GM04503 (cell line): ENCODE results near the gene EOGT.

Experiments
- DNase-seq: peaks from one replicate; pipeline ENCODE4 v3.0.0-alpha.2; 2012; ENCODE audit warnings: low read depth

EOGT gene

GRCh38 chr3:69009559-69010410 is 3.7 kb downstream of the EOGT start:
- peak; percentile 93 for DNase-seq

DNA sequence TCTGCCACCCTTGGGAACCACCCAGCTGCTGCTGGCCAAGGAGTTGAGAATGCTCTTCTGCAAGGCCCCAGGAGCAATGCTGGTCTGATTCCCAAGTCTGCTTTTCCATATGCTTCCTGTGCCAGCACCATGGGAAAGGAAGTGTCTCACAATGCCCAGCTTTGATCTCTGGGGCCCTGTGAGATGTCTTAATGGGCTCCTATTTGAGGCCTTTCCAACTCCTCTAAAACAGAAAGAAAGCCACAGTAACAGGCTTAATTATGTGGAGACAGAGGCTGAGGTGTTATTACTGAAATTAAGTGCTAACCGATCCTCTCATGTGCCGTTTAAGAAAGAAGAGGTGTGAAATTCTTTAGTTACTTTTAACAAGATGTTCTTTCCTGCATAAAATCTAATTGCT is 4.5 kb downstream of the EOGT start:
- peak; percentile 19 for DNase-seq

DNA sequence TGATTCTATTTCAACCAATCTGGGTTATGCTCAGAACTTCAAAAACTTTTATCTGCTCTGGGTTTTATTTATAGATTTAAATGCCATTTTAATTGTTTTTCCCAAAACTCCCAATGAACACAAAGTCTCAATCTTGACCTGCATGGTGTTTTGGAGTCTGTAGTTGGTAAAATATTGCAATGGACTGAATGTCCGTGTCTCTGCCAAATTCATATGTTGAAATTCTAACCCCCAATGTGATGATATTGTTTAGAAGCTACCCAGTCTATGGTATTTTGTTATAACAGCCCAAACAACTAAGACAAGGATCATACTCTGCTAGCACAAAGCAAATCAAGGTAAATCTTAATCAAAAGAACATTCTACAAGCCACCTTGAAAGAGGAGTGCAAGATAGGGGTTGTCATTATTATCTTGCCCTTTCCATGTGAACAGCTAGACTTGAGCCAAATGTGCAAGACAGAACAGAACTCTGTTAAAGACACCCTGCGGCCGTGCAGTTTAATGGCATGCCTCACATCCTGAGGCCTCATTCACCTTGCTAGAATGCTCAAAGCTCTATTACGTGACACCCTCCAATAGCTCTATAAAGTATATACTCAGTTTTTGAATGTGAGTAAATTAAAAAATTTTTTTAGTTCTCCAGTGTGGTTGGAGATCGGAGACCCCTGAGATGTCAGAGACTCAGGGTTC is 7.5 kb downstream of the EOGT start:
- DNase-seq = no peak

GRCh38 chr3:69005071-69005790 is 8.3 kb downstream of the EOGT start:
- DNase-seq = no peak

DNA sequence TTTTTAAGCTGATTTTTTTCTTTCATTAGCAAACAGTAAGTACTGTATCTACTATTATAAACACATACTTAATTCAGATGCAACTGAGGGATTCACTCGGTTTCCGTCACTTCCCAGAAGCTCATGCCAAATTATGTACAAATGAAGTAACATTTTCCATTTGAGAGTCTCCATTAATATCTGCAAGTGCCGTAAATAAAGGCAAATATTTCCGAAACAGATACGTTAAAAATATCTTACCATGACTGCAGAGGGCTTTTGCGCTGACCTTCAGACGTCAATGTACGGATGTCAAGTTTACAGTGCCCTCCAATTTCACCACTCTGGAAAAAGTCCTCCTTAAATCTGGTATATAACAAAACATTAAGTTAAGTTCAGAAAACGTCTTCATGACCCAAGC is 9.3 kb downstream of the EOGT start:
- DNase-seq = no peak

DNA sequence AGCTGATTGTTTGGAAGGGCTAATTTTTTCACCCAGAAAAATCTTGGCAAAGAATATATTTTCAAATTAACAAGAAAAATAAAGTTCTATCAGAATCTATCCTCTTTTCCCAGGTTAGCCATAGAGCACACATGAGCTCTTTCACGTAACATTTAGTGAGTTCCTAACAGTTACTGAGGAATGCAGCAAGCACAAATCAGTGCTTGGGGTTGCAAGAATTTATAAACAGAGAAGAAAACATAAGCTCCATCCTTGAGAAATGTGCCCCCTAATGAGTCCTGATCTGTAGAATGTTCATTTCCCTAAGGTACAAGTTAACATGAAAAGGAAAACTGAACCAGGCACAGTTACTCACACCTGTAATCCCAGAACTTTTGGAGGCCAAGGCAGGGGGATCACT is 13.9 kb downstream of the EOGT start:
- no peak for DNase-seq

- no peak for DNase-seq
Measured at GRCh38 chr3:68999158-68999557, 14.3 kb downstream of the EOGT start.

DNA sequence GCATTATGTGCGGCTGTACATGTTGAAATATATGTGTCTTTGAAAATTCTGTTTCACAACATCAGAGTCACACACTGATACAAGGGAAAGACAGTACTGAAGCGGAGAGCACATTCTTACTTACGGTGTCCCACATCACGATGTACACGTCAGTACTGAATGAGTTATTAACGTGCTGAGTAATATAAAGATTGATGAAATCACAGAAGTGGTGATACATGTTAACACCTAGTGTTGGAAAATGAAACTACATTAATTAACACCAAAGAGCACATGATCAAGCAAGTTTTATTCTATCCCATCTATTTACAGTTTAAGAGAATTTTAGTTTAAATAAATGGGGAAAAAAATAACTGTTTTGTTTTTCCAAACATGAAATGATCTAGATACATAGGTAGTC is 15.6 kb downstream of the EOGT start:
- DNase-seq = no peak

DNA sequence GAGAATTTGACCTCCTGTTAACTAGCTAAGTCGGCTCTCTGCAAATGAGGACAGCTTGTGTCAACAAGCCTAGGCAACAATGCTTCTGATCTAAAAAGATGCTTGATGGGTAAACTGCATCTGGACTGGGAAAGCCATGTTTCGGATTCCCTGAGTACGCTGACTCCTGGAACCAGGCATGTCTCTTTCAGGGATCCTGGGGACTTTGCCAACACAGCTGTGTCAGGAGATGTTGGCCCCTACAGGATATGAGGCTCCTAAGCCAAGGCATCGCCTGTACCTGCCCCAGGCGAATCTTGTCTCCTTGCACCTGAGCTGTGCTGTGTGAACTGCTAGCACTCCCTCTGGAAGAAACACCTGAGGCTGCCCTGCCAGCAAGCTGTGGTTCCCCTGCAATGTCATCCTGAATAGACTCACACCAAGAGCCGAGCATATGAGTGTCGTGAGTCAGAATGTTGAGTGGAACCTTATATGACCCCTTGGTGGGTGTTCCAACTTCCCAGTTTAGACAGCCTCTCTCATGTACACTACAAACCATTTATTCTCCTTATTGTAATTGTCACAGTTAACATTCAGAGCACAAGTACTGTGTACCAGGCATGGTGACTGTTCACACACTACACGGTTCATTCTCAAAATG is 17.0 kb downstream of the EOGT start:
- no peak for DNase-seq

DNA sequence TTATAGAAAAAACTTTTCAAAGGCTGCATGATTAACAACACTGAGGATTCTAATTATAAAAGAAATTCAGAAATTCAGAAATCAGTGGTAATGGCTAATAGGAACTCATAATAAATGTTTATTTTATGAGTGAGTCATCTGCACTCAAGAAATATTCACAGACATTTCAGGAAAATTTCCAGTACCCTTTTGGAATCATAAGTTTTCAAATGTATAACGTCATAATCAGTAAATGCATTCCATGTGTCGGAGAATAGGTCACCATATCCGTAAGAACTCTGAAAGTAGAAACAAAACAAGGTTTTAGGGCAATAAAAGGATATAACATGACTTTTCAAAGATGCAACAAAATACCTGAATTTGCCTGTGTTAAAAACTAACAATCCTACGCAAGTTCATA is 24.7 kb downstream of the EOGT start:
- DNase-seq = no peak

- no peak for DNase-seq
Measured at GRCh38 chr3:68987322-68987721, 26.2 kb downstream of the EOGT start.

GRCh38 chr3:68986496-68987208 is 26.8 kb downstream of the EOGT start:
- no peak for DNase-seq

- DNase-seq = no peak
Measured at GRCh38 chr3:68985146-68985790, 28.2 kb downstream of the EOGT start.

DNA sequence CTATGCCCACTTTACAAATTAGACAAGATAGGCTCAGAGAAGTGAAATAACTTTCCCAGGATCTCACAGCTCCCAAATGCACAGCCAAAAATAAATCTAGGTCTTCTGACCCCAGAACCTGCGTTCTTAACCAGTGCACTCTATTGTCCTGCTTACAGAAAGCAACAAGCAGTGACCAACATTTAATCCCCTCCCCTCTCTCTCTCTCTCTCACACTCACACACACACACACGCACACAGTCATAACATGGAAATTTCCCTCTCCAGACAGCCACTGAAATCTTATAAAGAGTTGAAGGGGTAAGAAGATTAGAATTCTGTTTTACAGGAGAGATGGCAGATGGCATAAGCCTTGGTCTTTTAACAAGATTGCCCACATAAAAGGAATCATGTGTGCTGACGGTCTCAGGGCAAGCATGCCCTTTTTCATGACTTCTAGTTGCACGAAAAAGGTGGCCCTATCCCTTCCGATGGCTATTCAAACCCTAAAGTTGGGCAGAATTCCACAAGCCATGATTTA is 29.4 kb downstream of the EOGT start:
- DNase-seq = no peak

DNA sequence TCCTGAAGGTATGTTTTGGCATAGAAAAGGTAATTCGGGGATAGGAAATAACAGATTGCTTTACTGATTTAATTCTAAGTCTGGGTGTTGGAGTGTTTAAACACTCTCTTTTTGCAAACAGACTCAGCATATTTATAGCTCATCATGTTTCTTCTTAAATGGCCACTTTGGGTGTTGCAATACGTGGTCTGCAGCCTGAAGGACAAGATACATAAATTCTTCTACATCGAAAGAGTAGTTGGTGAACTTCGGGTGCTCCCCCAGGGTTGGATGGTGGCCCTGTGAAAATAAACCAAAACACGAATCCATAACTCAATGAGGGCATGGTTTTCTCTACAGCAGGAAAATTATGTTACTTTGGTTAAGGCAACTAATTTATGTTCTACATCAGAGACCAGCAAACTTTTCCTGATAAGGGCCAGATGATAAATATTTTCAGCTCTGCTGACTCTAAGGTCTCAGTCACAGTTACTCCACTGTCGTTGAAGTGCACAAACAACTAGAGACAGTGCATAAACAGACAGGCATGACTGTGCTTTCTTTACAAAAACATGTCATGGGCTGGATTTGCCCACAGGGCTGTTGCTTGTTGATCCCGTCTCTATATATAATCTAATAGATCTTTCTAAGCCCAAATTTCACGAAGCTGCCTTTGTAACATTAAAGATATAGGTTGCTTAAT is 35.9 kb downstream of the EOGT start:
- DNase-seq = no peak

- DNase-seq = no peak
Measured at GRCh38 chr3:68974711-68975110, 38.8 kb downstream of the EOGT start.

DNA sequence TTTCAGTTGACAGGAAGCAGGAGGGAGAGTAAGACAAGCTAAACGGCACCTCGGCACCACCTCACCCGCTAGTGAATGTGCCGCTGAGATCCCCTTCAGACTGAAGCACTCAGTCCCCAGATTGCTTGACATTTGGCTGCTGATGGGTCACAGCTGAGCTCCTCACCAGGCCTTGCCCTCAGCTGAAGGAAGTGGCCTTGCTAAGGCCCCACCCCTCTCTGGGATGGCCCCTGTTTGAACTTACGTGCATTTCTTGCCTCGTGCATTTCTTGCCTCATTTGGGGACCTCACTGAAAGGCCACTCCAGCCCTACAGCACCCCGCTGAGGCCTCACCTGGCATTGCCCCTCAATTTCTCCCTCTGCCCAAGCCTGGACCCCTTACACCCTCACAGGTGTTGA is 39.8 kb downstream of the EOGT start:
- DNase-seq = no peak

- peak; percentile 3 for DNase-seq
Measured at GRCh38 chr3:68972358-68972979, 41.0 kb downstream of the EOGT start.

DNA sequence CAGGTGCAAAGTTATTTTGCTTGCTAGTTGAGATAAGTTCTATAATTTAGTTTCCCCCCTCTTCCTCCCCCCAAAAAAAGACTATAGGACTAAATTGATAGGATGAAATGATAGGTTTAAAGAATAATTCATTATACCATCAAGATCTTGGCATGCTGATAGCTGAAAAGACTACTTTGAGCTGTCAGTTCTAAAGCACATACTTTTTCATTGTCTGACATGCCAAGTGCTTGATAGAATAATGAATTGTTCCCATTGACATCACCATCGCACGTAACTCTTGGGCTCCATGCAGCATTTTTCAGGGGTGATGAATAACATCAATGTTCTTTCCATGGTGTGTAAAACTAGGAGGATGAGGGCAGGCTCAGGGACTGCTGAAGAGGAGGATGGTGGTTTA is 48.8 kb downstream of the EOGT start:
- DNase-seq = no peak

DNA sequence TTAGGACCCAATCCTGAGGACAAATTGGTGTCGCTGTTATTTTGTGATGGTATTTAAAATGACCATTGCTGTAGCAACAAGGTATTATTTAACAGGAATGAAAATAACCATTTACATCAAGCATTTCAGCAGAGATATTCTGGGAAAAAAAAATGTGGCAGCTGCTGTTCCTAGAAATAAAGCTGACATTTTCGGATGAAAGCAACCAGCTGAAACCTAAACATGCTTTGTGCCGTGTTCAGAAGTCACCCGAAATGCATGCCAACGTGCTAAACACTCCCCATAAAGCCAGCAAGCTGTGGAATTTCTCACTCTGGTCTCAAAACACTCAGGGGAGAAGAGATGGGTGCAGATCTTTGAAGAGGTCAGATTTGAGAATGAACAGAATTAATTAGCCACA is 49.6 kb downstream of the EOGT start:
- DNase-seq = no peak
